ENCODE data around the gene PRDM11.

DNA sequence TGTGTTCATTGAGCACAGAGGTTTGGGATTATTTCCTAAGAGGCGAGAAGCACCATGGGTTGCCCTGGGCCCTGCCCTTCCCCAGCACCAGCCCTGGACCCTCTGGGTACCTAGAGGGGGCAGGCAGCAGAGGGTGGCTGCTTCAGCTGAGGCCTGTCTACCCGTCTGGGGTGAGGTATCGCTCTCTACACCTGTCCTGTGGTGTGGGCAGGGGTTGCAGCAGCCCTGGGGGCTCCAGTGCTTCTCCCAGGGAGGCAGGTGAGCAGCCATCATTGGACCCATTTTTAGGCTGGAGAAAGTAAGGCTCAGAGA is 15.6 kb downstream of the PRDM11 start:
- TF ChIP-seq POLR2A (IDR thresholded peaks at IDR 0.05; ENCODE audit: low read depth, low read length) (no peak), SMC3 (IDR thresholded peaks at IDR 0.05; ENCODE audit: low read depth, low read length) (no peak), NFE2L2 (IDR thresholded peaks at IDR 0.05; ENCODE audit: low read depth, low read length) (no peak), MAZ (IDR thresholded peaks at IDR 0.05; ENCODE audit: borderline replicate concordance, low read depth, low read length) (no peak)
- TF ChIP-seq, protein P1, sequence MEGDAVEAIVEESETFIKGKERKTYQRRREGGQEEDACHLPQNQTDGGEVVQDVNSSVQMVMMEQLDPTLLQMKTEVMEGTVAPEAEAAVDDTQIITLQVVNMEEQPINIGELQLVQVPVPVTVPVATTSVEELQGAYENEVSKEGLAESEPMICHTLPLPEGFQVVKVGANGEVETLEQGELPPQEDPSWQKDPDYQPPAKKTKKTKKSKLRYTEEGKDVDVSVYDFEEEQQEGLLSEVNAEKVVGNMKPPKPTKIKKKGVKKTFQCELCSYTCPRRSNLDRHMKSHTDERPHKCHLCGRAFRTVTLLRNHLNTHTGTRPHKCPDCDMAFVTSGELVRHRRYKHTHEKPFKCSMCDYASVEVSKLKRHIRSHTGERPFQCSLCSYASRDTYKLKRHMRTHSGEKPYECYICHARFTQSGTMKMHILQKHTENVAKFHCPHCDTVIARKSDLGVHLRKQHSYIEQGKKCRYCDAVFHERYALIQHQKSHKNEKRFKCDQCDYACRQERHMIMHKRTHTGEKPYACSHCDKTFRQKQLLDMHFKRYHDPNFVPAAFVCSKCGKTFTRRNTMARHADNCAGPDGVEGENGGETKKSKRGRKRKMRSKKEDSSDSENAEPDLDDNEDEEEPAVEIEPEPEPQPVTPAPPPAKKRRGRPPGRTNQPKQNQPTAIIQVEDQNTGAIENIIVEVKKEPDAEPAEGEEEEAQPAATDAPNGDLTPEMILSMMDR (conservative IDR thresholded peaks at IDR 0.05; ENCODE audit: low read depth, low read length) = no peak
- TF ChIP-seq, protein P2, sequence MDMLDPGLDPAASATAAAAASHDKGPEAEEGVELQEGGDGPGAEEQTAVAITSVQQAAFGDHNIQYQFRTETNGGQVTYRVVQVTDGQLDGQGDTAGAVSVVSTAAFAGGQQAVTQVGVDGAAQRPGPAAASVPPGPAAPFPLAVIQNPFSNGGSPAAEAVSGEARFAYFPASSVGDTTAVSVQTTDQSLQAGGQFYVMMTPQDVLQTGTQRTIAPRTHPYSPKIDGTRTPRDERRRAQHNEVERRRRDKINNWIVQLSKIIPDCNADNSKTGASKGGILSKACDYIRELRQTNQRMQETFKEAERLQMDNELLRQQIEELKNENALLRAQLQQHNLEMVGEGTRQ (IDR thresholded peaks at IDR 0.05; ENCODE audit: low read depth, low read length) = no peak
